HG02678 (cell line): ENCODE results near the gene ERFE.
"Not testable (repeated sequence)": the region's sequence is repeated elsewhere in the genome, so short reads cannot be mapped to it uniquely, and the experiment has no call there.

ENCODE experiments used
- ATAC-seq: cut with Tn5 transposase; IDR thresholded peaks from one replicate; pipeline ENCODE4 v1.9.1; 2021; ENCODE audit warnings: mild to moderate bottlenecking, moderate library complexity; ENCODE audit not compliant: unreplicated experiment

Gene ERFE

GRCh38 chr2:238166391-238167343 lies 7.9 kb downstream of the ERFE start:
- no peak for ATAC-seq

DNA sequence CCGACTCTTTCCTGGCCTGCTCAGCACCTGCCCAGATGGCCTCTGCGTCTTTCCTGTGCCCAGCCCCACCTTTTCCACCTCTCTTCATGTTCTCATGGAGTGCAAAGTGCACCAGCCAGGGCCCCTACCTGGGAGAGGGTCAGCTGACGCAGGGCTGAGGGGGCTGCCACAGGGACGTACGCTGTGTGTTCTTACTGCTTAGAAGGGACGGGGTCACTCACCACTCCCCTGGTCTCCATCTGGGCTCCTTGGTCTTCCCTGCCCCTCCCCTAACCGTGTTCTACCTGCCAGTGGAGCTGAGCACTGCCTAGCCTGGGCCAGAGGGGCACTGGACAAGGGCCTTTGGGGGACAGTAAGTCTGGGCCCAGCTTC lies 8.6 kb downstream of the ERFE start:
- ATAC-seq = no peak

DNA sequence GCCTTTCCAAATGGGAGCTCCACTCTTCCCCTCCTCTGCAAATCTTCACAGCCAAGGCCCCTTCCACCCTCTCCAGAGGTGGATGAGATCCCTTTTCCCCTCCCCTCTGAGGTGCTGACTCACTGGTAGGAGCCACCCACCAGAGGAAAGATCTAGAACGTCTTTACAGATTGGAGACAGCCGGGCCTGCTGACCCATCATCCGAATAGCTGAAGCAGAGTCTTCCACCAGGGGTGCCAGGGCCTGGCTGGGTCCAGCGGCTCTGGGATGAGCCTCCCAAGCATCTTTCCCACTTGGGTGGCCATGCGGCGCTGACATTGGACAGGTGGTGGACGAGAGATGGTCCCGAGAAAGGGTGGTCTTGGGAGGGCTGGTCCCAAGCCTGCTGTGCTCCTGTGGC lies 9.0 kb downstream of the ERFE start:
- ATAC-seq = no peak

- ATAC-seq = no peak
Measured at GRCh38 chr2:238168196-238169047, 9.7 kb downstream of the ERFE start.

- no peak for ATAC-seq
Measured at GRCh38 chr2:238169048-238169707, 10.4 kb downstream of the ERFE start.

DNA sequence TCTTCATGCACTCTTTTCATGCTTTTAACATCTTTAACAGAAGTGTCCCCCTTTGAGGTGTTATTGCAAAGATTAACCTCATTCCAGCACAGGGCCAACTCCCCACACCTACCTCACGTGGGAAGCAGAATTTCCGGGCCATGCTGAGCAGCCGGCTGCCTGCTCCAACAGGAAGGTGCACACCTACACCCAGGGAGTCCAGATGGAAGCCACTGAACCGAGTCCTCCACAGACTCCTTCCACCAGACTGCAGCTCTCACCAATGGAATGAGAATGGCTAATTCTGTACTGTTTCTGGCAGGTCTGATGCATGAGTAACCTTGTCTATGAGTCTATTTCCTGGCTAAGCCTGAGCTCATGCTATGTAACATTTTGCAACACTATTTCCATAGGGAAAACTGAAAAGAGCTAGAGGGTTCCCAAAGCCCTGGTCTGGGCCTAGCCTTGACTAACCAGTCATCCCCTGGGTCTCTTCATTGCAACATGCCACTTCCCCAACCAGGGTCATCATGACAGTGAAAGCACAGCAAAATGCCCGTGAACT lies 11.0 kb downstream of the ERFE start:
- no peak for ATAC-seq

DNA sequence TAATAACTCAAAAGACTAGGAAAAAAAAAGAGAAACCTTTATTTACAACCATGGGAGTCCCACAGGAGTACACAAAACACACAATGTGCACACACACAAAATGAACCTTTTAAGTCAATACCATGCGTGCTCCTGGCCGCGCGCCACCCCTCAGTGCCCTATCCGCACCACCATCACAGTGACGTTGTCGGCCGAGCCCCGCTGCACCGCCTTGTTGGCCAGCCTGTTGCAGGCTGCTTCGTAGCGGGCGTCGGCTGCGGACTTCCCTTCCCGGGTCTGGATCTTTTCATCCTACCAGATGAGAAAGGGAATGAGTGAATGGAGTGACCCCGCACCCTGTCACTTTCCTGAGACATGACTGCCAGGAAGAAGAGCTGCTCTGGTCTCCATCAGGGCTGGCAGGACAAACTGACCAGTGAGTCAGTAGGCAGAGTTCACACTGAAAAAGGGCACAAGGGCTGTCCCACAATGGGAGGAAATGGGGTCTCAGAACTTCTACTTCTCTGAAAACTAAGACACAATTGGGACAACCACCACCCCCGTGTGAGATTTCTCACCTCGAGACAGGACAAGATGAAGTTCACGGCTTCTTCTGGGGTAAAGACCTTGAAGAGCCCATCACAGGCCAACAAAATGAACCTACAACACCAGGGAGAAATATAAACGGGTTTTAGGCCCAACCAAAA lies 11.8 kb downstream of the ERFE start:
- ATAC-seq = no peak

- ATAC-seq = not testable (repeated sequence)
Measured at GRCh38 chr2:238171072-238171431, 12.3 kb downstream of the ERFE start.

DNA sequence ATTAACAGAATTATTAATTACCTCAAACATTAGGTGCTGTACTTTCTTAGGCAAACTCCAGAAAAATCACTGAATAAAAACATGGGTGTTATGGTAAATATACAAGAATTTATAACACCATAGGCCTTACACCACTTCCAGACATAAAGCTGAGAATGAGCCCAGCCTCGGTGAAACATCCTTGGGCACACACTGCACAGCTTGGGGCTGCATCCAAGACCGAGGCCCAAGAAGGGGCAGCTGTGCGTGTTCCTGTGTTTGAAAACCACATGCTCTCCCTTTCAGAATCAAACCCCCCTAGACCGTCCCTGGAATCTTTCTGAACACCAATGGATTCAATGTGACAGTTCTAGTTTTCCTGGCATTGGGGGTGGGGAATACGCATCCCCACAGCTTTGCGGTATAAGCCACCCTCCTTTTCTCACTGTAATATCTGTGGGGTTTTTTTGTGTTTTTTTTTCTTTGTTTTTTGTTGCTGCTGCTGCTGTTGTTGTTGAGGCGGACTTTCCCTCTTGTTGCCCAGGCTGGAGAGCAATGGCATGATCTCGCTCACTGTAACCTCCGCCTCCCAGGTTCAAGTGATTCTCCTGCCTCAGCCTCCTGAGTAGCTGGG lies 12.9 kb downstream of the ERFE start:
- no peak for ATAC-seq

DNA sequence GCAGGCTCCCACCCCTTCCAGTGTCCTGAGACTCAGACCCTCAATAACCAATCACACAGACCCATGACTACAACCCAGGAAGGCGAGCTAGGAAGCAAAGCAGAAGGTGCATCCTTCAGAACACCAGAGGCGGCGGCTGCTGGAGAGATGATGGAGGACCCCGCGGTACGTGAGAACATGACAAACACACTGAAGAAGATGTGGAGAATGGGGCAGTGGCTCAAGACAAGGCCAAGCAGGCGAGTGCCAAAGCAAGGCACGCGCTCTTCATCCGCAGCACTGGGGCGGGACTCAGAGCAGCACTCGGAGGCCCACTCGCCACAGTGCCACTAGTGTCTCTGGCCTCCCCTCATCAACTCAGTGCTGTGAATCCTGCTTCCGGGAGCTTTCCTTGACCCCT lies 13.7 kb downstream of the ERFE start:
- no peak for ATAC-seq

DNA sequence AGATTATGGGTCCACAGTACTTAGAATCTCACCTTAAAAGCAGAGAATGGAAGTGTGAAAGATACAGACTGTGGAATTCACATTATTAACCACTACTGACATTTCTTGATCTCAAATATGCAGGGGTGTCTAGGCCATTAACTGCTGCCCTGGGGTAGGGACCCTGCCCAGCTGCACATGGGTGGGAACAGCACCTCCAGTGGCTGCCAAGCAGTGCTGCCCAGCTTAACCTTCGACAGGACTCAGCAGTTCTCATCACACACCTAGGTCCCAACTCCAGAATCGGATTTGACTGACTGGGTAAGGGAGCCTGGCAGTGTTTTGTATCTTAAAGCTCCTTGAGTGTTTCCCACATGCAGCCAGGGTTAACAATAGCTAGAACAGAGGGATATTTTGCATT lies 14.9 kb downstream of the ERFE start:
- ATAC-seq = no peak

DNA sequence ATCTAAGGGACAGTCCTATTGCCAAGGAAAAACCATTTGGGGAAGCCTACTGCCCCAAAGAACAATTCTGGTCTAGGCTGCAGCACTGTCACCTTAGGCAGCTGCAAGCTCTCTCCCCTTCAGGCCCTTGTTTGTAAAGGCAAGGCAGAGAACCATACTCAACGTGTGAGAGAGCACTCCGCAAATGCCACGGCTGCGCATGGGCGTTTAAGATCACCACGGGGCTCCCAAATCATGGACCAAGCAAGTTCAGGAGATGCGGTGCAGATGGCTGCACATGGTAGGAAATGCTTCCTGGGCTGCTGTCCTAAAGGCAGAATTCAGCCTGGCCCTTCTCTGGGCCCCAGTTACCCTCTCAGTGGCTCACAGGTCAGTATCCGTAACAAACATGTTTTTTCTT lies 15.5 kb downstream of the ERFE start:
- ATAC-seq = no peak

GRCh38 chr2:238174701-238175100 lies 15.9 kb downstream of the ERFE start:
- no peak for ATAC-seq

- ATAC-seq = no peak
Measured at GRCh38 chr2:238176613-238177012, 17.8 kb downstream of the ERFE start.

DNA sequence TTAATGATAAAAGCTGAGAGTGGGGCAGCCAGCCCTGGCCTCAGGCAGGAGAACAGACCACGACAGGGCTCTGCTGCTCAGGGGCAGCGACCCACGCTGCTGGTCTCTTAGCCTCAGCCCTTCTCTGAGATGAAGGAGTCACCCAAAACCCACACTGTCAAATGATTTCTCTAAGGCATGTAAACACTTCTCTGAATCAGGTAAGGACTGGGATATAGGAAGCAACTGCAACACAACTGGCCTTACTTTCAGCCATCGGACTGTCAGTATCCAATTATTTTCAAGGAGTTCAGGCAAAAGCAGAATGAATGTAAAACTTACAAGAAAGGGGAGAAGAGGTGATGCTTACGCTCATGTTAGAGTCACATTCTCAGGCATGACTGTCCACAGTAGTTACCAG lies 21.8 kb downstream of the ERFE start:
- no peak for ATAC-seq

- ATAC-seq = no peak
Measured at GRCh38 chr2:238182362-238182761, 23.6 kb downstream of the ERFE start.

DNA sequence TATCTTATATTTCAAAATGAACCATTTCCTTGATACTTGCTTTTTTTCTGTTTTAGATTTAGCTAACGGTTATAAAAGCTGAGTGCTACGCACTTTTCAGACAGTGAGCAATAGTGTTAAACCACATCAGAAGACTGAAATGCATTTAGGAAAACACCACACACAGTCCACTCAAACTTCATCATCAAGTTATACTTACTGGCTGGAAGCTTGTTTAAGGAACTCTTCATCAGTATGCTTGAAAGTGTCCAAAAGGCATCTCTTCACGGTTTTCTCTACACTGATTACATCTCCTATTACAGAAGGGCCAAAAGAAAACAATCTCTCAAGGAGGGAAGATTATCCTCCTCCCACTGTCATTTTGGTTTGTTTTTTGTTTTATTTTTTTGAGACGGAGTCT lies 25.1 kb downstream of the ERFE start:
- ATAC-seq = no peak

DNA sequence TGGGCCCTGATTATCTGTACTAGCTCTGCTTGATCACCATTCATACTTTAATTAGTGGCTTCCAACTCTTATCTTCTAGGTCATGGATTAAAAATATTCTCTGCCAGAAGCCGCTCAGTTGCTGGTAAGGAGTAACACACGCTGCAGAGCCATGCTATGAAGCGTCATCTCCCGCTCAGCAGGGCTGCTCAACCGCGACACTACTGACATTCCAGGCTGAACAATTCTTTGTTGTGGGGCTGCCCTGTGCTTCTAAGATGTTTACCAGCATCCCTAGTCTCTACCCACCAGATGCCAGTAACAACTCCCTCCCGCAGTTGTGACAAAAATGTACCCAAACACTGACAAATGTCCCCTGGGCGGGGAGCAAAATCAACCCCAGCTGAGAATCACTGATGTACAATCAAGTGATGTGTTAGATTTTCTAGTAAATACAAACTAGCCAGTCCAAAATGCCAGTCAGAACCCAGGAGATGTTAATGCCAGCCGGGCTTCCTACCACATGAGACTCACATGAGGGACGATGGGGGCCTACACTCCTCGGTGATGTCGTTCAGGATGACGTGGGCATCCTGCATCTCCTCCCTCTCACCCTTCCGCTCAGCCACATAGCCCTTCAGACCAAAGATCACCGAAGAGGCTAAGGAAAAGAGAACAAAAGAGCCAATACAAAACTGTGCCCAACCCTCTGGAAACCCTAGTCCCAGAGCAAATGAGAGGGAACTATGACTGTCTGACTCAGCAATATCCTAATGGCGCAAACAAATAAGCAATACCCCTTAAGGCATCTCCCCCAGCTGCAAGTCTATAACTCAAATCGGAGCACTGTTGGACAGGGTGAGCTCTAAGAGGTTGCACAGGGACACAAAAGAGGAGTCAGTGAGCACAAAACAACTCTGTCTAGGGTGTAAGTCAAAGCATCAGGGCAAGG lies 29.1 kb downstream of the ERFE start:
- no peak for ATAC-seq

DNA sequence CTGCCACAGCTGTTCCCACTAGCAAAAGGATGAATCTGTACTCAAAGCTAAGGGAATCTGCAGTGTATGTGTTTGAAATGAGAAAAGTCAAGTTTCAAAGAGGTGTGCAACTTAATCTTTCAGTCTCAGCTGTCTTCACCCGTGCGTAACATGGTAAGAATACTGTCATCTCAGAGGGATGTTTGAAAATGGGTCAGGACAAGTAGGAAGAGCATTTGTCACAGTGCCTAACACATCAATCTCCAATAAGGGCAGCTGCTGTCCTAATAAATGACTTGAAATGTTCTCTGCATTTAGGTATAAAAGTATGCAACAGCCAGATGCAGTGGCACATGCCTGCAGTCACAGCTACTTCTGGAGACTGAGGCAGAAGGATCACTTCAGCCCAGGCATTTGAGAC lies 31.7 kb downstream of the ERFE start:
- no peak for ATAC-seq
